ENCODE measurements around the gene RXFP1.
"Not testable (repeated sequence)": the region's sequence is repeated elsewhere in the genome, so short reads cannot be mapped to it uniquely, and the experiment has no call there.

The RXFP1 gene

DNA sequence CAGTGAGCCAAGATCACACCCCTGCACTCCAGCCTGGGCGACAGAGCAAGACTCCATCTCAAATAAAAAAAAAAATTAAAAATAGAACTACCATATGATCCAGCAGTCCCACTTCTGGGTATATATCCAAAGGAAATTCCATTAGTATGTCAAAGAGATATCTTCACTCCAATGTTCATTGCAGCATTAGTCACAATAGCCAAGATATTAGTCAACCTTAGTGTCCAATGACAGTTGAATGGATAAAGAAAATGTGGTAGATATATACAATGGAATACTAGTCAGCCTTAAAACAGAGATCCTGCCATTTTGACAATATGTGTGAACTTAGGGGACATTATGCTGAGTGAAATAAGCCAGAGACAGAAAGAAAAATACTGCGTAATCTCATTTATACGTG, 100.6 kb downstream of the RXFP1 start:
- DNase-seq = no peak

- peak; percentile 32 for DNase-seq
These were observed 103.3 kb downstream of the RXFP1 start for GRCh38 chr4:158624889-158625478.

DNA sequence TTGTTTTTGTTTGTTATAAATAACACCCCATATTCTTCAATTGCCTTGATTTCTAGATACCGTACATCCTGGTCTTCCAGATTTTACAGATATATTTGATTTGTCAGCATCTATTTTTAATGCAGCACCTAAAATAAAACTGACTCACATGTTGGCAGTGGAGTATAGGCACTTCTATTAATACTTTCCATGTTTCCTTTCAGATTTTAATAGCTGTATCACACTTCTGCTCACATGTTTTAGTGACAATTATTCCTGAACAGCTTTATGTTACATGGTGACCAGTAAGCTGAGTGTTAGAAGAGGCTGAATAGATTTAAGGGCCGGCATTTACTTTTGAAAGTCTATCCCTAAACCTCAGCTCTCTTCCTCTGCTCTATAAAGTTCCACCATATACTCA, 103.9 kb downstream of the RXFP1 start:
- DNase-seq = no peak

DNA sequence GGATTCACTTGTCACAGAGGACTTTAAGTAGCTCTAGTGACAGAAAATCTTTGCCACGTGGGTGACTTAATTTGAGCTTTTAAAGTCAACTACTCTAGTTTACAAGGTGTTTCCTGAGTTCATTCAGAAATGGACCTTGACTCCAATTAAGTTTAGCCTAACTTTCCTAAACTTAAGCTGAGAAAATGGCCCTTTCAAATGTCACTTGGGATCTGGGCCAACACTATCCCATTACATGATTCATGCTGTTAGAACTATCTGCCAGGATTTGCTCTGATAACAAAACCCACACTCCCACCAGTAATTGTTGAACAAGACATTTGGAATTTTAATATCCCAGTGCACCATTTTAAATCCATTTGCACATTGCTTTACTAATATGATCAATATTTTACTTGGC, 109.2 kb downstream of the RXFP1 start:
- no peak for DNase-seq

GRCh38 chr4:158636619-158637018, 114.9 kb downstream of the RXFP1 start:
- DNase-seq = no peak

DNA sequence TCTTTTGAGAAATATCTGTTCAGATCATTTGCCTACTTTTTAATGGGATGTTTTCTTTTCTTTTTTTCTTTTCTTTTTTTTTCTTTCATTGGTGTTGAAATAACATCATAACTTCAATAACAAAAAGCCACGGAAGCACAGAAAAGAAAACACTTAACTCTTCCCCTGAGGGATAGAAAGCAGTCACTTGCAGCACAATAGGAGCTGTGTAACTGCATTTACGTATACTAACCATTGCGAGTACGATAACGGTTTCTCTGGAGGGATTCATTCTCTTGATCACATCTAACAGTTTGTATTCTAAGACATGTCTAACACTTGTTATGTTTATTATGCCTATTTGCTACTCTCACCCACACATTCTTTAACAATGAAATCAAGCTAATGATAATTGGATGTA, 122.7 kb downstream of the RXFP1 start:
- no peak for DNase-seq

DNA sequence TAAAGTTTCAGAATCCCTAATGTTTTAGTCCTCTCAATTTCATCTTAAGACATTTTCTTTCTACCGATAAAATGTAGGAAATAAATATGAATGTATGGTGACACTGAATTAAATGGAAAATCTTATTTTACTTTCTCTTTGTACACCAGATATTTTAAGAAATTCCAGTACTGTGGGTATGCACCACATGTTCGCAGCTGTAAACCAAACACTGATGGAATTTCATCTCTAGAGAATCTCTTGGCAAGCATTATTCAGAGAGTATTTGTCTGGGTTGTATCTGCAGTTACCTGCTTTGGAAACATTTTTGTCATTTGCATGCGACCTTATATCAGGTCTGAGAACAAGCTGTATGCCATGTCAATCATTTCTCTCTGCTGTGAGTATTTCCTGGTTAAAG, 123.1 kb downstream of the RXFP1 start:
- DNase-seq = no peak

DNA sequence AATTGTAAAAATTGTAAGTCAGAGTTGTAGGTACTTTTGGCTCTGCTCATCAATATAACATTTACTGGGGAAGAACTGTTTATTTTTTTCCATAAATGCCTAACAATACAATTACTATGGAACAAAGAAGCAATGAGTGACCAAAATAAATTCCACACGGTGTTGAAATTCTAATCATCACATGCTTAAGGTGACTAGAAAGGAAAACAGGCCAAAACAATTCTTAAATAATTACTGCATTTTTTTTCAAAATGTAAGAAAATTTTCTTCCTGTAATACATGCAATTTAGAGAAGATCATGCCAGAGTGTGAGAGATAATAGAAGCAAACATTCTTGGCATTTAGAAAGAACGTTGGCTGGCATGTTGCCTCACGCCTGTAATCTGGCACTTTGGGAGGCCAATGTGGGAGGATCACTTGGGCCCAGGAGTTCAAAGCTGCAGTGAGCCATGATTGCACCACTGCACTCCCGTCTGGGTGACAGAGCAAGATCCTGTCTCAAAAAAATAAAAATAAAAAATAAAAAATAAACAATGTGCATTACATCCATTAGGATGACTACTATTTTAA, 127.5 kb downstream of the RXFP1 start:
- no peak for DNase-seq

DNA sequence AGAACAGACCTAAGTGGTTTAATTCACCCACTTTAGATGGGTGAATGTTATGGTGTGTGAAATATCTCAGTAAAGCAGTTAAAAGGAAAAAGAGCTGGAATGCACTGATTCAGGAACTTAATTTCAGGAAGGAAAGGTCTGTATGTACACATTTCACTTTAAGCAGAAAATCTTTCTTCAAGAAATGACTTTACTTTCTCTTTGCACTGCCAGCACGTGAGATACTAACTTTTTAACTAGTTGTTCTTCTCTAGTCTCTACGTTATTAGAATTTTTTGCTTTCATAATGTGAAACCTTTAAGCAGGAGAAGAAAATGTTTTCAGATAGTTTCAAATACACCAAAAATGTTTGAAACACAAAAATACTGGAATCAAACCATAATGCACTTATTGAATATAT, 131.2 kb downstream of the RXFP1 start:
- no peak for DNase-seq

- no peak for DNase-seq
These were observed 134.8 kb downstream of the RXFP1 start for GRCh38 chr4:158656439-158656838.

GRCh38 chr4:158657291-158657690, 135.6 kb downstream of the RXFP1 start:
- DNase-seq = no peak

GRCh38 chr4:158663255-158663654, 141.6 kb downstream of the RXFP1 start:
- DNase-seq = not testable (repeated sequence)

GRCh38 chr4:158663707-158664625, 142.3 kb downstream of the RXFP1 start:
- not testable (repeated sequence) for DNase-seq

DNA sequence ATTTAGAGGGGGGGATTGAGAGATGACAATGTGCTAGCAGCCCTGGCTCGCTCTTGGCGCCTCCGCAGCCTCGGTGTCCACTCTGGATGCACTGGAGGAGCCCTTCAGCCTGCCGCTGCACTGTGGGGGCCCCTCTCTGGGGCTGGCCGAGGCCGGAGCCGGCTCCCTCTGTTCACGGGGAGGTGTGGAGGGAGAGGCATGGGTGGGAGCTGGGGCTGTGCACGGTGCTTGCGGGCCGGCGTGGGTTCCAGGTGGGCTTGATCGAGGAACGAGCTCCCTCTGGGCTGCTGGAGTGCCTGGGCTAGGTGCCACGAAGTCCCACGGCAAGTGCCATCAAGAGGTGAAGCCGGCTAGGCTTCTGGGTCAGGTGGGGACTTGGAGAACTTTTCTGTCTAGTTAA, 143.1 kb downstream of the RXFP1 start:
- no peak for DNase-seq

DNA sequence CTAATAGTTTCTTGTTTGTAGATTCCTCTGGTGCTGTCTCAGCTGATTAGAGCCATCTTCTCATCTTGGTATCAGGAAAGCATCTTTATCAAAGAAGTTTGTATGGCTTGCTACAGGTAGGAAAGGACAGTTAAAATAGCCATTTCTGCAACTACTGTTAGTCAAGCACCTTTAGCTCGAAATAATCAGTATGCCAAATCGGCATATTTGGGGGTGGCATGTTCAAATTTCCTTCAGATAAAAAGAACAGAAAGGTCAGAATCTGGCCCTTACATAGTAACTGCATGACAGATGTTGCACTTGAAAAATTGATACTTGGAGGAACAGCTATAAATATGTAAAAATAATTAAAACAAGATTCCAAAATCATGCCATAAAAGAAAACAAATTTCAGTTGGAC, 145.2 kb downstream of the RXFP1 start:
- DNase-seq = no peak

GRCh38 chr4:158667651-158668198, 146.0 kb downstream of the RXFP1 start:
- peak; percentile 3 for DNase-seq

GRCh38 chr4:158669310-158669709, 147.6 kb downstream of the RXFP1 start:
- no peak for DNase-seq

GRCh38 chr4:158670975-158671664, 149.4 kb downstream of the RXFP1 start:
- DNase-seq = peak; percentile 40

DNA sequence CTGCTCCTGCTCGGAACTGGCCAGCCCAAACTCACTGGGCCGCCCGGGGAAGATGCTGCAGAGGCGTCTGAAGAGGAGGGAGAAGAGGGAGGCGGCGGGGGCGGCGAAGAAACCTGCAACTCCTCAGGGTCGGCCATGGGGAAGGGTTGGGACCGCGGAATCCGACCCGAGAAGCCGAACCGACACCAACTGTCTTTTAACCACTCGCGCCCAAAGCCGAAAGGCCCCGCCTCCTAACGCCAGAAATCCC, 149.9 kb downstream of the RXFP1 start, which contains the start of gene C4orf46:
C4orf46 (minus strand) TSS at position 223 of the 250 bp plus-strand sequence; CDS start at position 137, 86 bp downstream.
- no peak for DNase-seq

GRCh38 chr4:158671915-158672806, 150.5 kb downstream of the RXFP1 start, which contains the start of gene ETFDH:
Gene ETFDH (plus strand): TSS chr4:158672296. CDS start chr4:158672457, 161 bp downstream.
- peak; percentile 95 for DNase-seq

DNA sequence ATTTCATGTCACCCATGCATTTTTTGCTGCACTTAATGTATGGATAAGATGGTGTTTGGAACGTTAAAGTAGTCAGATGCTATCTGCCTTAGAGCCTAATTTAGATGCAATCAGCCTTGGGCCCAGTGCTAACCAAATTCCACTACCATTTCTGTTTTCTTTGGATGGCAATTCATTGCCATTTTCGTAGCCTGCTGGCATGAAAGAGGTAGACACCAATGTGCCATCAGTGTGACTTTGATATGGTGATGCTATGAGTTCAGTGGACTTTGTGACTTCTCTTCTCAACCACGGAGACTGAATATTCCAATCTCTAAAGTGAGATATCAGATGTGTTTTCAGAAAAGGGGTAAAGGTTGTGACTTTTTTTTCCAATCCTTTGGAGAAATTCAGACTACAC, 152.0 kb downstream of the RXFP1 start:
- DNase-seq = no peak

DNA sequence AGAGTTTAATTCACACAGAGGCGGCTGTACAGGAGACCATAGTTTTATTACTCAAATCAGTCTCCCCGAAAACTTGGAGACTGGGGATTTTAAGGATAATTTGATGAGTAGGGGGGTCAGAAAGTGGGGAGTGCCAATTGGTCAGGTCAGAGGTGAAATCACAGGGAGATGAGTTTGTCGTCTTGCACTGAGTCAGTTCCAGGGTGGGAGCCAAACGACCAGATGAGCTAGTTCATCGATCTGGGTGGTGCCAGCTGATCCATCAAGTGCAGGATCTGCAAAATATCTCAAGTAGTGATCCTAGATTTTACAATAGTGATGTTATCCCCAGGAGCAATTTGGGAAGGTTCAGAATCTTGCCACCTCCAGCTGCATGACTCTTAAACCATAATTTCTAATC, 154.4 kb downstream of the RXFP1 start:
- no peak for DNase-seq

Data from HCEC 1CT (cell line).